Measurements from ENCODE around the gene NF2. TPM values are rescaled to one million over a fixed set of nuclear protein-coding genes. Genes with fewer than 3 reads are reported as not detected.

Gene NF2
- total RNA-seq, 1 donor = 240 TPM

DNA sequence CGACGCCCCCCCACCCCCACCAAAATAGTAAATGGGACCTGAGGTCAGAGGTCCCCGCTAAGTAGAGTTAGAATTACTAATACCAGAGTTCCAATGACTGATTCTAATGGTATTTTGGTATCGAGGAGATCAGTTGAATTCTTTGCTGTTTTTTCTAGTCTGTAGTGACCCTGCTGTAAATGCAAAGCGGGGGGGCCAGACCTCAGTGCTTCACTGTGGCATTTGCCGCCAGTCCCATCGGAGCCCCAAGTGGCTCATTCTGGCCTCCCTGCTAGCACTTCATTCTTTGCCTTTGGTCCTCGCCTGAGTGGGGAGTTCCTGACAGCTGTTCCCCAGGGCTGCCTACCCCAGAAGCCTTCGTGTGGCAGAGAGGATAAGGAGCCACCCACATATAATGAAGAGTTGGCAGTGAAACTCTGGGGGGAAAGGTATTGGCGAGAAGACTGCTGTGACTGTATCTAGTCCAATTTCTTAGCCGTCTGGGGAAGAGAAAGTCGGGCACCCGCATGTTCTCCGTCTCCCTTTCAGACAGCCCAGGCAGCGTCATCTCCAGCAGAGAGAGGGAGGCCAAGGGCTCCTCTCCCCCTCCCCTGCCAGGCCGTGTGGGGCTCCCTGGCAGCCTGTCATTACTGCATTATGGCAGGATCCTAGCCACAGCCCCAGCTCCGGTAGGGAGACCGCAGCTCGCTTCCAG lies 96.9 kb downstream of the NF2 start:
- no peak overlapping the region for H3K4me3 ChIP-seq (ENCODE audit: low read depth, low read length)
- TF ChIP-seq, protein P1, sequence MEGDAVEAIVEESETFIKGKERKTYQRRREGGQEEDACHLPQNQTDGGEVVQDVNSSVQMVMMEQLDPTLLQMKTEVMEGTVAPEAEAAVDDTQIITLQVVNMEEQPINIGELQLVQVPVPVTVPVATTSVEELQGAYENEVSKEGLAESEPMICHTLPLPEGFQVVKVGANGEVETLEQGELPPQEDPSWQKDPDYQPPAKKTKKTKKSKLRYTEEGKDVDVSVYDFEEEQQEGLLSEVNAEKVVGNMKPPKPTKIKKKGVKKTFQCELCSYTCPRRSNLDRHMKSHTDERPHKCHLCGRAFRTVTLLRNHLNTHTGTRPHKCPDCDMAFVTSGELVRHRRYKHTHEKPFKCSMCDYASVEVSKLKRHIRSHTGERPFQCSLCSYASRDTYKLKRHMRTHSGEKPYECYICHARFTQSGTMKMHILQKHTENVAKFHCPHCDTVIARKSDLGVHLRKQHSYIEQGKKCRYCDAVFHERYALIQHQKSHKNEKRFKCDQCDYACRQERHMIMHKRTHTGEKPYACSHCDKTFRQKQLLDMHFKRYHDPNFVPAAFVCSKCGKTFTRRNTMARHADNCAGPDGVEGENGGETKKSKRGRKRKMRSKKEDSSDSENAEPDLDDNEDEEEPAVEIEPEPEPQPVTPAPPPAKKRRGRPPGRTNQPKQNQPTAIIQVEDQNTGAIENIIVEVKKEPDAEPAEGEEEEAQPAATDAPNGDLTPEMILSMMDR (IDR thresholded peaks at IDR 0.05; ENCODE audit: insufficient read depth, low read depth, low read length) = no peak
- DNase-seq (ENCODE audit: low read depth) = no peak

DNA sequence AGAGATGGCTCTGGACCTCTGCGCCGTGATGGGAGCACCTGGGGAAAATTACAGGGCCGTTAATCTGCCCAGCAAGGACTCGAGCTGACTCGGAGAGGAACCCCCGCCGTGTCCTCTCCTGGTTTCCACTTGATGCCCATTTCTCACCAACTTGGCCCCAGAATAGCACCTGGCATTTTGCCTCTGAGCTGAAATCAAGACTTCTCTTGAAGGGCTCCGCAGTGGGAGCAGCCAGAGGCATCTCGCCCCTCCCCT lies 97.4 kb downstream of the NF2 start:
- DNase-seq (ENCODE audit: low read depth) = no peak
- TF ChIP-seq, protein P1 (IDR thresholded peaks at IDR 0.05; ENCODE audit: insufficient read depth, low read depth, low read length) = no peak
- H3K4me3 ChIP-seq (ENCODE audit: low read depth, low read length) = no peak overlapping the region

DNA sequence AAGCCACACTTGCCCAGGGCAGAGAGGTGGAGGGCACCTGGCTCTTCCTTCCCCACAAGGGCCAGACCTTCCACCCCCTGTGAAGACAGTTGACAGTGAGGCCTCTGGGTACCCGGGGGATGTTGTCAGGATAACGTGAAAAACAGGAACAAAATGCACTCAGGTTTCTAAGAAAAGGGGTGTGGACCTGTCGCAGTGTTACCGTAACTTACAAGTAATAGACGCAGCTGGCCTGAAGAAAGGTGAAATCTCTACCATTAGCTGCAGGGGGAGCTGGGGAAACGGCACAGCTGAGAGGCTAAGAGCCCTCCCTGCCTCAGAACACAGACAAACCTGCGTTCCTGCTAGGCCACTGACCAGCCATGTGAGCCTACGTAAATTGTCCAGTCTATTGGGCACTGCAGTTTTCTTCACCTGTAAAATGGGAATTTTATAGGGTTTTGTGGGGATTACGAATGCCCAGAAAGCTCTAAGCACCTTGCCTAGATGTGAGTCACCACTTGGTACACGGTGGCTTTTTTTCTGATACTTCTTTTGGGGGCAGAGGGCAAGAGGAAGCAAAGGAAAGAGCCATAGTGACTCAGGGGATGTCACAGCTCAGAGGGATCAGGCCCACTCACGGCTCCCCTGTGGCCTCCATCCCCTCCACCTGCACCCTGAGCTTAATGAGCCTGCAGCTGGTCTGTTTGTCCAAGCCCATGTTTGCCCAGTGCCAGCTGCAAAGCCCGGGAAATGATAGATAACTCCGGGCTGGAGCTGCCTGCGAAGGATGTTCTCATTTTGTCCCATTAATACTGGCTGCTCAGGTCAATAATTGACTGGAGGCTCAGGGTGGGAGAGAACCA lies 97.9 kb downstream of the NF2 start:
- TF ChIP-seq, protein P1 (IDR thresholded peaks at IDR 0.05; ENCODE audit: insufficient read depth, low read depth, low read length) = peak; percentile 24
- peak; percentile 18 for DNase-seq (ENCODE audit: low read depth)
- H3K4me3 ChIP-seq (ENCODE audit: low read depth, low read length) = no peak overlapping the region

DNA sequence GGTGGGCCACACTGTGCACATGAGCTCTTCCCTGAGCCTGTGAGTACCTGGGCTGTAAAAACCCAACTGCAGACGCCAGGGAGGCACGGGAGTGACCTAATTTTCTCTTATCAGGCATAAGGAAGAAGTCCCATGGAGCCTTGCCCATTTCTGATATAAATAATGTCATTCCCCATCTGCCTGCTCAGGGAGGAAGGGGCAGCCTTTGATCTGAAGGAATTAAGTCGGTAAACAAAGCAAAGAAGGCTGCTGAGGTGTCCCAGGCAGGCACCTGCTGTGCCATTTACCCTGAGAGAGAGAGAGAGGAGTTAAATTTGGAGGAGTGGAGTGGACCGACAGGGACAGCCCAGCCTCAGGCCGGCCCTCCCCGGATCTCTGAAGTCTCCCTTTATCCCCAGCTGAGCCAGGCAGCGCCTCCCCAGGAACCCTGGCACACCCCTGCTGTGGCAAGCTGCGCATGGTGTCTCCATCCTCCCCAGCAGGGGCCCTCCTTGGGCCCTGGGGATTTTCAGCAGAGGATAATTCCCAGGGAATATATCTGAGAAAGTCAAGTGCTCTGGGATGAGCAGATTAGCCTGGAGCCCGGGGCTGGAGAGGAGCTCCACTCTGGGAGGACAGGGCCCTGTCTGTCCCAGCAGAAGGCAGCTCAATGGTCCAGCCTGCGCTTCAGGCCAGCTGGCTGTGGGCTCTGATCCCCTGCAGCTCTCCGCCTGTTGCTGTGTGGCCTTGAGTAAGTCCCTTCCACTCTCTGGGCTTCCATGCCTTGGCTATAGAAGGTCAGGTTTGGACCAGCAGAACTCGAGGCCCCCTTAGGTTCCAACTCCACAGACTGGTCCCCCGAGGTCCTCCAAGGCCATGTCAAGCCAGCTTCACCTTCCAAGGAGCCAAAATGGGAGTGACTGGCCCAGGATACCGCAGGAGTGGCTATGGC lies 98.8 kb downstream of the NF2 start:
- H3K4me3 ChIP-seq (ENCODE audit: low read depth, low read length) = no peak overlapping the region
- no peak for DNase-seq (ENCODE audit: low read depth)
- TF ChIP-seq, protein P1 (IDR thresholded peaks at IDR 0.05; ENCODE audit: insufficient read depth, low read depth, low read length) = peak; percentile 11

DNA sequence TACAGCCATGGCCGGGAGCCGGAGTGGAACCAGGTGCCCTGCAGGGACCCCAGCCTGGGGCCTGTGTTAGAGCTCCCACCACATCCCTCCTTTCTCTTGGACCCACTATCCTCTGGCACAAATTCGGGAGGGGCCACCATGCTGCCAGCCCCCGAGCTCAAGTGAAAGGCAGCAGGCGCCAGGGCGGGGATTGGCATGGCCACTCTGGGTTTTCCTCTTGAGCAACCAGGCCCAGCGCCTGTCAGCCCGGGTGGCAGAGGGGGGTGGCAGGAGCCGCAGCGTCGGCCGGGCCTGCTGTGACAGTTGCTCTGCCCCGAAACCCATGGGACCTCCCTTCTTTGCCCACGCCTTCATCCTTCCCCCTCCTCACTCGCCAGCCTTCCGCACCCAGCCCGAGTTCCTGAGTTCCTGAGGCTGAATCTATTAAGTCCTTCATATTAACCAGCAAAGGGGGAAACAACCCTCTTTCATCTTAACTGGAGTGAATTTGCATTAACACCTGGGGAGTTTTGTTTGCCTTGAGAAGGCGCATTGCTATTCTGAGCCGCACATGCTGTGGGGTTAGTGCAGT lies 99.6 kb downstream of the NF2 start:
- no peak for DNase-seq (ENCODE audit: low read depth)
- TF ChIP-seq, protein P1 (IDR thresholded peaks at IDR 0.05; ENCODE audit: insufficient read depth, low read depth, low read length) = no peak

DNA sequence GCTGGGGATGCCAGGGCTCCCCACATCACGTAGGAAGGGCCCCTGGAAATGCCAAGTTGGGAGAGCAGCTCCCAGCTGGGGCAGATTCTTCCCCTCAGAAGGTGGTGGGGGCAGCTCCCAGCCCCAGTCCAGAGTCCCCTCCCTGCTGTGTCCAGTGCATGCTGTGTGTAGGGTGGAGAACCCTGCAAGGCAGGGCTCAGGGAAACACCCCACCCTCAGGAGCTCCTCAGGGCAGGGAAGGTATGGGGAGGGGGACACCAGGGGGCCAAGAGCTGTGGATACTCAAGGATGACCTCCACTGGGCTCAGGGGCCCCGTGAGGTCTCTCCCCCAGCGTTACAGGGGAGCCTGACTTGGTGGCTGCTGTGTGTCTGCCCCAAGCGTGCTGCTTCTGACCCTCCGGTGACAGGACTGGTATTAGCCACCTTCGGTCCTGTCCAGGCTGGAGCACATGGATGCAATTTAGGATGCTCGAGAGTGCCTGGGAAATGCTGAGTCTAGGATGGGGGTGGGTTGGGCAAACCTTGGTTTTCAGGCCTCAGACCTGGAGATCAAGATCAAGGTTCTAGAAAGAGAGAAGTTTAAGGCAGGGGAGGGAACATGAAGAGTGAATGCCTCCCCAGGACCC lies 100.2 kb downstream of the NF2 start:
- DNase-seq (ENCODE audit: low read depth) = no peak
- TF ChIP-seq, protein P1 (IDR thresholded peaks at IDR 0.05; ENCODE audit: insufficient read depth, low read depth, low read length) = no peak
- H3K4me3 ChIP-seq (ENCODE audit: low read depth, low read length) = no peak overlapping the region

More for the DNA sequence above, 99.6 kb downstream of the NF2 start:
- no peak overlapping the region for H3K4me3 ChIP-seq (ENCODE audit: low read depth, low read length)
